ENCODE results near the gene KRT20.

GRCh38 chr17:40903129-40903847 lies 18.2 kb upstream of the KRT20 start:
- TF ChIP-seq POLR2A (IDR thresholded peaks at IDR 0.05): no peak
- TF ChIP-seq CTCF (IDR thresholded peaks at IDR 0.05): no peak
- TF ChIP-seq POLR2AphosphoS5 (IDR thresholded peaks at IDR 0.05): no peak
- TF ChIP-seq EP300 (IDR thresholded peaks at IDR 0.05): no peak

All from gastroesophageal sphincter (tissue), 3 donors.